ENCODE results near the gene GTF2E1. TPM values are rescaled to one million over a fixed set of nuclear protein-coding genes. Genes with fewer than 3 reads are reported as not detected.

The GTF2E1 gene
- total RNA-seq, 1 donor from 2014 or later, result 34.3 TPM

DNA sequence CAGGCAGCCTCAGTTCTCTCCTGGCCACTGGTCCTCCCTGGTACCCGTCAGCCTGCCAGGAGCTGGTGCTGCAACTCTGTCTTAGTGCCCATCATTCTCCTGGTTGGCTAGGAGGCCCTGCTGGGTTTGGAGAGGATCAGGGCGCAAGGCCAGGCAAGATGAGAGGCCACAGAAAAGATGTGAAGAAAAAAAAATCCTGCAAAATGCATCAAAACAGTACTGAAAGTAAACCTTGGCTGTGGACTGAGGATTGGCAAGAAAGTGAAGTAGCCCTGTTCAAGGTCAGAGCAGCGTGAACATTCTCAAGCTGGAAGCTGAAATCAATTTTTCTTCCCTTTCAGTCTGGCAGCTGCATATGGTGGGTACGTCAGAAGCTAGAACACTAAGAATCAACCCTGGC, 74.2 kb downstream of the GTF2E1 start:
- Mint-ChIP-seq H3K9me3 (no peaks in the 10 kb centered on the region), H3K4me1 (no peaks in the 10 kb centered on the region), H3K4me3 (no peak overlapping the region), H3K27ac (ENCODE audit: unreplicated experiment) (no peak overlapping the region), H3K36me3 (ENCODE audit: low read depth) (no peaks in the 10 kb centered on the region), H3K27me3 (ENCODE audit: low read depth) (no peaks in the 10 kb centered on the region)
- DNase-seq (ENCODE audit: low read depth, low spot score), result no peak
- TF ChIP-seq CTCF (conservative IDR thresholded peaks at IDR 0.05), result no peak

GRCh38 chr3:120820748-120821147, 78.2 kb downstream of the GTF2E1 start:
- TF ChIP-seq CTCF (conservative IDR thresholded peaks at IDR 0.05), result no peak
- no peak for DNase-seq (ENCODE audit: low read depth, low spot score)
- no peaks in the 10 kb centered on the region for H3K27me3 Mint-ChIP-seq (ENCODE audit: low read depth)
- no peaks in the 10 kb centered on the region for H3K4me1 Mint-ChIP-seq
- no peaks in the 10 kb centered on the region for H3K9me3 Mint-ChIP-seq
- H3K27ac Mint-ChIP-seq (ENCODE audit: unreplicated experiment), result no peak overlapping the region
- H3K36me3 Mint-ChIP-seq (ENCODE audit: low read depth), result no peaks in the 10 kb centered on the region
- H3K4me3 Mint-ChIP-seq, result no peak overlapping the region

GRCh38 chr3:120821426-120821825, 78.9 kb downstream of the GTF2E1 start:
- H3K4me3 Mint-ChIP-seq, result no peak overlapping the region
- TF ChIP-seq CTCF (conservative IDR thresholded peaks at IDR 0.05), result no peak
- DNase-seq (ENCODE audit: low read depth, low spot score), result no peak
- H3K4me1 Mint-ChIP-seq, result no peaks in the 10 kb centered on the region
- no peaks in the 10 kb centered on the region for H3K9me3 Mint-ChIP-seq
- no peaks in the 10 kb centered on the region for H3K36me3 Mint-ChIP-seq (ENCODE audit: low read depth)
- no peaks in the 10 kb centered on the region for H3K27me3 Mint-ChIP-seq (ENCODE audit: low read depth)
- no peak overlapping the region for H3K27ac Mint-ChIP-seq (ENCODE audit: unreplicated experiment)

DNA sequence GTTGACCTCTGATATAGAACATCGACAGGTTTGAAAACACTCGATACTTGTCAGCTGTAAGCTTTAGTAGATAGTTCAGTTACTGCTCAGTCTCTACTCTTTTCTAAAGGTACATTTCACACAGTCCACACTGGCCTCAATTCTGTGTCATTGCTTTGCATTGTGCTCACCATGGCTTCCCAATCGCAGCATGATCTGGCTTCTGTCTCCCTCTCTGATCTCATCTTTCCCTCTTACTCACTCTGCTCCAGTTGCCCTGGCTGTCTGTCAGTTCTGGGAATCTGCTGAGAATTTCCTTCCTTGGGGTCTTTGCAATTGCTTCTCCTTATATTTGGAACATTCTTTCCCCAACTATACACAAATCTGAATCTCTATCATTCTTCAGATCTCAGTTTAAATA, 80.6 kb downstream of the GTF2E1 start:
- Mint-ChIP-seq H3K4me3 (no peak overlapping the region), H3K4me1 (no peaks in the 10 kb centered on the region), H3K27me3 (ENCODE audit: low read depth) (no peaks in the 10 kb centered on the region), H3K9me3 (no peaks in the 10 kb centered on the region), H3K36me3 (ENCODE audit: low read depth) (no peaks in the 10 kb centered on the region), H3K27ac (ENCODE audit: unreplicated experiment) (no peak overlapping the region)
- no peak for TF ChIP-seq CTCF (conservative IDR thresholded peaks at IDR 0.05)
- DNase-seq (ENCODE audit: low read depth, low spot score), result no peak

- H3K9me3 Mint-ChIP-seq, result no peaks in the 10 kb centered on the region
- no peaks in the 10 kb centered on the region for H3K27me3 Mint-ChIP-seq (ENCODE audit: low read depth)
- no peak overlapping the region for H3K4me3 Mint-ChIP-seq
- no peaks in the 10 kb centered on the region for H3K4me1 Mint-ChIP-seq
- TF ChIP-seq CTCF (conservative IDR thresholded peaks at IDR 0.05), result no peak
- no peak for DNase-seq (ENCODE audit: low read depth, low spot score)
- H3K36me3 Mint-ChIP-seq (ENCODE audit: low read depth), result no peaks in the 10 kb centered on the region
- H3K27ac Mint-ChIP-seq (ENCODE audit: unreplicated experiment), result no peak overlapping the region
These were observed 82.1 kb downstream of the GTF2E1 start for GRCh38 chr3:120824613-120825012.

DNA sequence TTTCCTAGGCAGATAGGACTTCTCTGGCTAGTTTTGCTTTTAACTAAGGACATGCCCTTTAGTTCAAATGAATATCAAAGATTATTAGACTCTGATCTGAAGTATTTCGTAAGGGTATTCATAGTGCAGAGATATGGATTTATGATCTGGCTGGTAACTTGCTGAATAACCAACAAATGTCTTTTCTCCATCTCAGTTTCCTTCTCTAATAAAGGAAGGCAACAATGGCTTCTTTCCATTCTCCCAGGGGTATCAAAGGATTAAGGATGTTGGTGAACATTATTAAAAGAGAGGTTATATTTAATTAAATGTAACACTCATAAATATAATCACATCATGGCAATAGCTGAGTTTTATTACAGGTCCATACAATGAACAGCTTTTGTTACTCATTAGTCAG, 86.3 kb downstream of the GTF2E1 start:
- TF ChIP-seq CTCF (conservative IDR thresholded peaks at IDR 0.05), result no peak
- Mint-ChIP-seq H3K9me3 (no peaks in the 10 kb centered on the region), H3K4me1 (no peaks in the 10 kb centered on the region), H3K27ac (ENCODE audit: unreplicated experiment) (no peak overlapping the region), H3K27me3 (ENCODE audit: low read depth) (no peaks in the 10 kb centered on the region), H3K4me3 (no peak overlapping the region), H3K36me3 (ENCODE audit: low read depth) (no peaks in the 10 kb centered on the region)
- no peak for DNase-seq (ENCODE audit: low read depth, low spot score)

All from neural crest cell (in vitro differentiated cells).